Nephron (organoid): ENCODE results near the gene SH3RF3.

Experiments
- H3K27ac Mint-ChIP-seq, 3 experiments: 2 replicates each; pipeline ENCODE4 v1.8.0; 2020; ENCODE audit warnings: mixed read lengths in 3 of 3, mild to moderate bottlenecking in 2 of 3, moderate library complexity in 1 of 3
- H3K27me3 Mint-ChIP-seq: 2 replicates; pipeline ENCODE4 v1.8.0; 2021; ENCODE audit warnings: low read depth, mild to moderate bottlenecking, moderate library complexity, mixed read lengths
- H3K36me3 Mint-ChIP-seq: 2 replicates; pipeline ENCODE4 v1.8.0; 2020; ENCODE audit warnings: low read depth, mixed read lengths
- H3K4me1 Mint-ChIP-seq: 2 replicates; pipeline ENCODE4 v1.8.0; 2020; ENCODE audit warnings: mixed read lengths
- H3K4me3 Mint-ChIP-seq, 3 experiments: 2 replicates each; pipeline ENCODE4 v1.8.0; 2020; ENCODE audit warnings: mild to moderate bottlenecking in 3 of 3, mixed read lengths in 3 of 3, moderate library complexity in 2 of 3
- H3K9me3 Mint-ChIP-seq: 2 replicates; pipeline ENCODE4 v1.8.0; 2020; ENCODE audit warnings: mixed read lengths
- TF ChIP-seq, protein P1 (sequence below), 3 experiments: fragments of 200-600 bp; sonication (generic); IDR thresholded peaks; one replicate each; pipeline ENCODE4 v1.5.0; 2021; ENCODE audit warnings: antibody characterized with exemption in 3 of 3; ENCODE audit not compliant: unreplicated experiment in 3 of 3

Gene SH3RF3

DNA sequence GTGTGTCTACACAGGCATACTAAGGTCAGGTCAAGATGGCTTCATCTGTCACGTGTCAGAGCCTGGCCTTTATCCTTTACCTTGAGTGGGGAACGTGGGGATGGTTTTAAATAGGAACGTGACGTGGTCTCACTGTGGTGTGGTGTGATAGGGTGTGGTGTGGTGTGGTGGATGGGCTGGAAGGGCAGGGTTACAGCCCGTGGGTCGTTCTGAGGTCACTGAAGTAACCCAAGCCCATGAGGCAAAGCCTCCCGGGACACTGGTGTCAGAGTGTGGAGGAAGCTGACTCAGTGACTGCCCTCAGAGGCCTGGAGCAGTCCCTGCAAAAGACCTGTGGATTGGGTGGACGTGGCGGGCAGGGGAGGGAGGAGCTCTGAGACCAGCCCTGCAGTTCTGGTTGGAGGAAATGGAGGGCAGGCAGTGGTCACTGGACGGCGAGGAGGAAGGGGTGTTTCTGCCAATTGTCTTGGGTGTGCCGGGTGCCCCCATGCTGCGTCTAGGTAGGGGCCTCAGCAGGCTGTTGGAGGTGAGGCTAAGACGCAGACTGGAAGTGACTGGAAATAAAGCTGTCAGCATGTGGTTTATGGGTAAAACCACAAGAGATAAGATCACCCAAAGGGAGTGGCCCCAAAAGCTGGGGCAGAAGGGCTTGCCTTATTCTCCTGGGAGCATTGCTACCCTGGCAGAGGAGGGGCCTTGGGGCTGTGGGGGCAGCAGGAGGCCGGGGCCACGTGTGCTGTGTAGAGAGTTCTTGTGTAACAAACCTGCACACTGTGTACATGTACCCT is 84.8 kb downstream of the SH3RF3 start:
- peaks cover 40% of the 10 kb centered on the region for H3K27me3 Mint-ChIP-seq
- H3K36me3 Mint-ChIP-seq: no peaks in the 10 kb centered on the region
- H3K4me1 Mint-ChIP-seq: peaks cover 29% of the 10 kb centered on the region
- H3K27ac Mint-ChIP-seq: no peak overlapping the region
- TF ChIP-seq, protein P1, sequence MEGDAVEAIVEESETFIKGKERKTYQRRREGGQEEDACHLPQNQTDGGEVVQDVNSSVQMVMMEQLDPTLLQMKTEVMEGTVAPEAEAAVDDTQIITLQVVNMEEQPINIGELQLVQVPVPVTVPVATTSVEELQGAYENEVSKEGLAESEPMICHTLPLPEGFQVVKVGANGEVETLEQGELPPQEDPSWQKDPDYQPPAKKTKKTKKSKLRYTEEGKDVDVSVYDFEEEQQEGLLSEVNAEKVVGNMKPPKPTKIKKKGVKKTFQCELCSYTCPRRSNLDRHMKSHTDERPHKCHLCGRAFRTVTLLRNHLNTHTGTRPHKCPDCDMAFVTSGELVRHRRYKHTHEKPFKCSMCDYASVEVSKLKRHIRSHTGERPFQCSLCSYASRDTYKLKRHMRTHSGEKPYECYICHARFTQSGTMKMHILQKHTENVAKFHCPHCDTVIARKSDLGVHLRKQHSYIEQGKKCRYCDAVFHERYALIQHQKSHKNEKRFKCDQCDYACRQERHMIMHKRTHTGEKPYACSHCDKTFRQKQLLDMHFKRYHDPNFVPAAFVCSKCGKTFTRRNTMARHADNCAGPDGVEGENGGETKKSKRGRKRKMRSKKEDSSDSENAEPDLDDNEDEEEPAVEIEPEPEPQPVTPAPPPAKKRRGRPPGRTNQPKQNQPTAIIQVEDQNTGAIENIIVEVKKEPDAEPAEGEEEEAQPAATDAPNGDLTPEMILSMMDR (IDR thresholded peaks at IDR 0.05; ENCODE audit: unreplicated experiment in 3 of 3): no peak
- no peaks in the 10 kb centered on the region for H3K9me3 Mint-ChIP-seq
- no peak overlapping the region for H3K4me3 Mint-ChIP-seq

DNA sequence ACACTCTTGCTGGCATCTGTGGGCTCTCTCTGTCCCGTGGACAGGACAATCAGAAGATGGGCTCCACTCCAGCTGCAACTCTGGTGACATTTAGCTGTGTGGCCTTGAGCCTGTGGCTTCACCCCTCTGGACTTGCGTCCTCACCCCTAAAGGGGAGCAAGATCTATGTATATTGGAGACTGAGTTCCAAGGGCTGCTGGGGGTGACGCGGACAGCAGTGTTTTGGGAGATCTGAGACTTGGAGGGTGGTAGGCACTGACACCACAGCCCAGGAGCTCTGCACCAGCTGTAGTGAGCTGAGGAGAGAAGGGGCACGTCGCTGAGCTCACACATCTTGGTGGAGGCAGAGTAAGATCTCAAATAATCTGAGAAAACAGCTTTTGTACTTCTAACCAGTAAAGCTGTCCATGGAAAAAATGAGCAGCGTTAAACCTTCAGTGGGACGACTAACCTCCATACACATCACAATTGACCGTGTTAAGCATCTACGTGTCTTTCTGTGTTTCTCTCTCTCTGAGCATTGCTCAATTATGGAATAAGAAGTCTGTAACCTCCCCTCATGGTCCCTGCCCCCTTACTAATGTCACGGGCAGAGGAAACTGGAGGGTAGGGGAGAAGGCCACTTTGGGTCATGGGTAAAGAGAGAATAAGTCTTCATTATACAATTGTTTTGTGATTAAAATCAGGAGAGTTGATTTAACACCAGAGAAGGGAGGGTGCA is 85.8 kb downstream of the SH3RF3 start:
- Mint-ChIP-seq H3K27me3 (peaks cover 40% of the 10 kb centered on the region), H3K9me3 (no peaks in the 10 kb centered on the region), H3K36me3 (no peaks in the 10 kb centered on the region), H3K27ac (no peak overlapping the region), H3K4me3 (no peak overlapping the region), H3K4me1 (peaks cover 24% of the 10 kb centered on the region)
- TF ChIP-seq, protein P1 (IDR thresholded peaks at IDR 0.05; ENCODE audit: unreplicated experiment in 3 of 3): no peak

DNA sequence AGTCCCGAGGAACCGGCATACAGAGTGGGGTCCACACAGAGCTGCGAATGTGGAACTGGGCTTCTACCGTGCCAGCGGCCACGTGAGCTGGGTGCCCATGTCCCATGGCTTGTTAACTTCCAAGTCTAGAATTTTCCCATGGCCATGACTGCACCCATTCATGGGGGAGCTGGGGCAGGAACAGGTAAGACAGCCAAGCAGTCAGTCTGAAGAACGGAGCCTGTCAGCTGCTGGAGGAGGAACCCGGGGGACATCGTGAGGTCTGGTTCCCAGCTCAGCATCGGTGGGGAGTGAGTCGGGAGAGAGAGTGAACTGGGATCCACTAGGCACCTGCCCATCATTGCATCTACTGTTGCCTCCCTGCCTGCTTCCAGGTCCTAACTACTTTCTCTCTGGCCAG is 86.9 kb downstream of the SH3RF3 start:
- TF ChIP-seq, protein P1 (IDR thresholded peaks at IDR 0.05; ENCODE audit: unreplicated experiment in 3 of 3): no peak
- Mint-ChIP-seq H3K4me1 (peaks cover 14% of the 10 kb centered on the region), H3K27me3 (peaks cover 36% of the 10 kb centered on the region), H3K9me3 (no peaks in the 10 kb centered on the region), H3K4me3 (no peak overlapping the region), H3K36me3 (no peaks in the 10 kb centered on the region), H3K27ac (no peak overlapping the region)

DNA sequence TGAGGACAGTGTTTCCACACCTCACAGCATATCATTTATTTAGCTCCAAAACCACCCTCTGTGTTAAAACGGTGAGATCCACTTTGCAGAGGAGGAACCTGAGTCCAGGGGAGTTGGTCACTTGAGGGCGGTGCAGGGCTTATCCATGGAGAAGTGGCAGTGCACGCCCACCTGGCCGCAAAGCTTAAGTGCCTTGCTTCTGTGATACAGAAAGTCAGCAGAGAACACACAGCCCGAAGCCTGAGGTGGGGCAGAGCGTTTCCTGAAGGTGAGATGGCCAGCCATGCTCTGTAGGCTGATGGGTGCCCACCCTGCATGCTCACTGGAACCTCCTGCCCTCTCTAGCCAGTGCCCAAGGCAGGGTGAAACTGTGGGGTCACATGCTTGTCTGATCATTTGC is 87.3 kb downstream of the SH3RF3 start:
- Mint-ChIP-seq H3K27ac (no peak overlapping the region), H3K27me3 (peaks cover 36% of the 10 kb centered on the region), H3K9me3 (no peaks in the 10 kb centered on the region), H3K36me3 (no peaks in the 10 kb centered on the region), H3K4me3 (no peak overlapping the region), H3K4me1 (peaks cover 9% of the 10 kb centered on the region)
- TF ChIP-seq, protein P1 (IDR thresholded peaks at IDR 0.05; ENCODE audit: unreplicated experiment in 3 of 3): no peak

DNA sequence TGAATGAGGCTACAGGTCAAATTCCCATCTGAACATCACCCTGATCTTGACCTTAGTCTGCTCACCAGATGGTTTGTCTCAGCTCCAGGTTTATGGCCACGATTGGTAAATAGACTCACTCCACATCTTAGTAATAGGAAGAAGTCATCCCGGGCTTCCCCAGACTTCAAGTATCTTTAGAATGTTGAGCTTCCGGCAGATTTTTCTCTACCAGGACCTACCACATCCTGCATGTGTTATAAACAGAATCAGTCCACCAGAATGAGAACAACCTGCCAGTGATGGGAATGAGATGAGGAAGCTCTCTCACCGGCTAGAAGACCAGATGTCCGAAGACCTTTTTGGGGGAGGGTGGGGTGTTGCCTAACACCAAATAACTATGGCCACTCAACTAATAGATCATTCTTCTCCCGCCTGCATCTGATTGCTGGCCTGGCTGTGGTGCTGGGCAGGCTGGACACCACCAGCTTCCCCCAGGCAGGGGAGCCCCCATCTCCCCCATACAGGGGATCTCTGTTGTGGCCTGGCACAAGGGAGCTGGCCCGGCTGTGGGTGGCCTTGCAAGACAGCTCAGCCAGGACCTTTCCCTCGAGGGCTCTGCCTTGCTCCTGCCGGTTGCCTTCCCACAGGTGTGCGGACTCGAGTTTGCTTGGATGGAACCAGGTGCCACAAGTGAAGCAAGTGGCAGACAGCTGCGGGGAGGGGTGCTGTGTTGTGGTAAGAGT is 88.5 kb downstream of the SH3RF3 start:
- H3K27ac Mint-ChIP-seq: no peak overlapping the region
- H3K9me3 Mint-ChIP-seq: no peaks in the 10 kb centered on the region
- H3K4me1 Mint-ChIP-seq: peaks cover 9% of the 10 kb centered on the region
- no peak overlapping the region for H3K4me3 Mint-ChIP-seq
- peaks cover 29% of the 10 kb centered on the region for H3K27me3 Mint-ChIP-seq
- H3K36me3 Mint-ChIP-seq: no peaks in the 10 kb centered on the region
- TF ChIP-seq, protein P1 (IDR thresholded peaks at IDR 0.05; ENCODE audit: unreplicated experiment in 3 of 3): no peak
